Measurements from ENCODE around the gene COLQ.

- TF ChIP-seq RARB (CRISPR knock-in tag; IDR thresholded peaks at IDR 0.05) (no peak), ZC3H10 (CRISPR knock-in tag; IDR thresholded peaks at IDR 0.05) (no peak), TCF4 (CRISPR knock-in tag; IDR thresholded peaks at IDR 0.05; ENCODE audit: borderline replicate concordance) (no peak), ZNF70 (CRISPR knock-in tag; IDR thresholded peaks at IDR 0.05) (no peak), ESRRG (CRISPR knock-in tag; IDR thresholded peaks at IDR 0.05) (no peak), BACH2 (CRISPR knock-in tag; IDR thresholded peaks at IDR 0.05; ENCODE audit: borderline replicate concordance) (no peak), ZFP30 (CRISPR knock-in tag; IDR thresholded peaks at IDR 0.05) (no peak)
- TF ChIP-seq, protein P1, sequence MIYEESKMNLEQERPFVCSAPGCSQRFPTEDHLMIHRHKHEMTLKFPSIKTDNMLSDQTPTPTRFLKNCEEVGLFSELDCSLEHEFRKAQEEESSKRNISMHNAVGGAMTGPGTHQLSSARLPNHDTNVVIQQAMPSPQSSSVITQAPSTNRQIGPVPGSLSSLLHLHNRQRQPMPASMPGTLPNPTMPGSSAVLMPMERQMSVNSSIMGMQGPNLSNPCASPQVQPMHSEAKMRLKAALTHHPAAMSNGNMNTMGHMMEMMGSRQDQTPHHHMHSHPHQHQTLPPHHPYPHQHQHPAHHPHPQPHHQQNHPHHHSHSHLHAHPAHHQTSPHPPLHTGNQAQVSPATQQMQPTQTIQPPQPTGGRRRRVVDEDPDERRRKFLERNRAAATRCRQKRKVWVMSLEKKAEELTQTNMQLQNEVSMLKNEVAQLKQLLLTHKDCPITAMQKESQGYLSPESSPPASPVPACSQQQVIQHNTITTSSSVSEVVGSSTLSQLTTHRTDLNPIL (CRISPR knock-in tag; IDR thresholded peaks at IDR 0.05; ENCODE audit: low read depth) = no peak
- TF ChIP-seq, protein P2, sequence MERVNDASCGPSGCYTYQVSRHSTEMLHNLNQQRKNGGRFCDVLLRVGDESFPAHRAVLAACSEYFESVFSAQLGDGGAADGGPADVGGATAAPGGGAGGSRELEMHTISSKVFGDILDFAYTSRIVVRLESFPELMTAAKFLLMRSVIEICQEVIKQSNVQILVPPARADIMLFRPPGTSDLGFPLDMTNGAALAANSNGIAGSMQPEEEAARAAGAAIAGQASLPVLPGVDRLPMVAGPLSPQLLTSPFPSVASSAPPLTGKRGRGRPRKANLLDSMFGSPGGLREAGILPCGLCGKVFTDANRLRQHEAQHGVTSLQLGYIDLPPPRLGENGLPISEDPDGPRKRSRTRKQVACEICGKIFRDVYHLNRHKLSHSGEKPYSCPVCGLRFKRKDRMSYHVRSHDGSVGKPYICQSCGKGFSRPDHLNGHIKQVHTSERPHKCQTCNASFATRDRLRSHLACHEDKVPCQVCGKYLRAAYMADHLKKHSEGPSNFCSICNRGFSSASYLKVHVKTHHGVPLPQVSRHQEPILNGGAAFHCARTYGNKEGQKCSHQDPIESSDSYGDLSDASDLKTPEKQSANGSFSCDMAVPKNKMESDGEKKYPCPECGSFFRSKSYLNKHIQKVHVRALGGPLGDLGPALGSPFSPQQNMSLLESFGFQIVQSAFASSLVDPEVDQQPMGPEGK (CRISPR knock-in tag; IDR thresholded peaks at IDR 0.05; ENCODE audit: borderline replicate concordance) = no peak
These were observed 45.1 kb downstream of the COLQ start for GRCh38 chr3:15476378-15476777.
